ENCODE measurements around the gene PLXNA2.
A peak's percentile ranks its signal among the peaks of the same experiment; 100 is the strongest.

Gene PLXNA2

GRCh38 chr1:208136459-208137182, 107.6 kb downstream of the PLXNA2 start:
- no peak for DNase-seq

- DNase-seq, result no peak
These were observed 108.8 kb downstream of the PLXNA2 start for GRCh38 chr1:208135354-208135753.

- DNase-seq, result no peak
These were observed 109.7 kb downstream of the PLXNA2 start for GRCh38 chr1:208134491-208134890.

GRCh38 chr1:208133355-208133754, 110.8 kb downstream of the PLXNA2 start:
- DNase-seq, result no peak

GRCh38 chr1:208132287-208132882, 111.8 kb downstream of the PLXNA2 start:
- peak; percentile 81 for DNase-seq

GRCh38 chr1:208131621-208132286, 112.4 kb downstream of the PLXNA2 start:
- DNase-seq, result no peak

GRCh38 chr1:208129487-208129886, 114.7 kb downstream of the PLXNA2 start:
- no peak for DNase-seq

- DNase-seq, result no peak
These were observed 115.1 kb downstream of the PLXNA2 start for GRCh38 chr1:208129060-208129459.

GRCh38 chr1:208127792-208128529, 116.2 kb downstream of the PLXNA2 start:
- no peak for DNase-seq

GRCh38 chr1:208127284-208127683, 116.9 kb downstream of the PLXNA2 start:
- no peak for DNase-seq

GRCh38 chr1:208126108-208126507, 118.1 kb downstream of the PLXNA2 start:
- DNase-seq, result no peak

- no peak for DNase-seq
These were observed 121.4 kb downstream of the PLXNA2 start for GRCh38 chr1:208122612-208123358.

- DNase-seq, result no peak
These were observed 122.3 kb downstream of the PLXNA2 start for GRCh38 chr1:208121813-208122364.

GRCh38 chr1:208120431-208120790, 123.8 kb downstream of the PLXNA2 start:
- no peak for DNase-seq

GRCh38 chr1:208118841-208119606, 125.2 kb downstream of the PLXNA2 start:
- no peak for DNase-seq

GRCh38 chr1:208118306-208118705, 125.9 kb downstream of the PLXNA2 start:
- no peak for DNase-seq

- DNase-seq, result no peak
These were observed 126.4 kb downstream of the PLXNA2 start for GRCh38 chr1:208117826-208118225.

GRCh38 chr1:208117409-208117808, 126.8 kb downstream of the PLXNA2 start:
- DNase-seq, result no peak

GRCh38 chr1:208115924-208116640, 128.1 kb downstream of the PLXNA2 start:
- DNase-seq, result no peak

- no peak for DNase-seq
These were observed 131.2 kb downstream of the PLXNA2 start for GRCh38 chr1:208113011-208113410.

- no peak for DNase-seq
These were observed 131.8 kb downstream of the PLXNA2 start for GRCh38 chr1:208112401-208112800.
